Stomach (tissue), 4 donors: ENCODE measurements around the gene RGSL1.

Experiments used
- POLR2A ChIP-seq, 4 donors: fragments of 450-650 bp; IDR thresholded peaks; one replicate each; pipeline ENCODE4 v1.6.1; 2016; ENCODE audit warnings: antibody characterized with exemption in 4 of 4, control low read depth in 2 of 4, mild to moderate bottlenecking in 1 of 4, moderate library complexity in 1 of 4
- TF ChIP-seq, protein P1 (sequence below), 7 experiments: fragments of 450-650 bp in 4 of 7; fragments of 200-600 bp in 3 of 7; sonication (generic) in 3 of 7; IDR thresholded peaks; one replicate each; pipeline ENCODE4 v1.5.1; 2016 to 2019; ENCODE audit warnings: antibody characterized with exemption in 7 of 7, control low read depth in 2 of 7, mild to moderate bottlenecking in 1 of 7

DNA sequence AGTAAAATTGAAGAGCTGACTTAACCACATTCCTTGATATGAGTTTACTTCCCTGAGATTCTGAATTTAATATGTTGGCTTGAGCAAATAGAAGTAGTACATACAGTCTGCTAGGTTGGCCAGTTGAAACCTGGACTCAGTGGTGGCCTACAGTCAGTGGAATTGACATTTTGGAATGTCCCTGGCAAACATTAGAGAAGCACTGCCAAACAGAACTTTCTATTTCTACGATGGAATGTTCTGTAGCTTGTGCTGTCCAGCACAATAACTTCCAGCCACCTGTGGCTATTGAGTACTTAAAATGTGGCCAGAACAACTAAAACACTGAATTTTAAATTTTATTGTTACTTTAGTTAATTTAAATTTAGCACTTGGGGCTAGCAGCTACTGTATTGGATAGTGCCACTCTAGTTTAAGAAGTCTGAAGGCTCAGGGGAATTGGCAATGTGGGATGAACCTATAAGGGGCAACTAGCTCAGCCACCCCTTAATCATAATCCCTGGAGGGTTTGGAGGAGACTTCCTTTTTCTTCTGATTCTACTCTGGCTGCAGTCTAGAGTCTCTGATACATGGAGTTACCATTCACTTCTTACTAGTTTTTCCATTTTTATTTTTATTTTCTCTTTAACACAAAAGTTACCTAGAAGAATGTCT is 39.2 kb upstream of the RGSL1 start:
- TF ChIP-seq, protein P1, sequence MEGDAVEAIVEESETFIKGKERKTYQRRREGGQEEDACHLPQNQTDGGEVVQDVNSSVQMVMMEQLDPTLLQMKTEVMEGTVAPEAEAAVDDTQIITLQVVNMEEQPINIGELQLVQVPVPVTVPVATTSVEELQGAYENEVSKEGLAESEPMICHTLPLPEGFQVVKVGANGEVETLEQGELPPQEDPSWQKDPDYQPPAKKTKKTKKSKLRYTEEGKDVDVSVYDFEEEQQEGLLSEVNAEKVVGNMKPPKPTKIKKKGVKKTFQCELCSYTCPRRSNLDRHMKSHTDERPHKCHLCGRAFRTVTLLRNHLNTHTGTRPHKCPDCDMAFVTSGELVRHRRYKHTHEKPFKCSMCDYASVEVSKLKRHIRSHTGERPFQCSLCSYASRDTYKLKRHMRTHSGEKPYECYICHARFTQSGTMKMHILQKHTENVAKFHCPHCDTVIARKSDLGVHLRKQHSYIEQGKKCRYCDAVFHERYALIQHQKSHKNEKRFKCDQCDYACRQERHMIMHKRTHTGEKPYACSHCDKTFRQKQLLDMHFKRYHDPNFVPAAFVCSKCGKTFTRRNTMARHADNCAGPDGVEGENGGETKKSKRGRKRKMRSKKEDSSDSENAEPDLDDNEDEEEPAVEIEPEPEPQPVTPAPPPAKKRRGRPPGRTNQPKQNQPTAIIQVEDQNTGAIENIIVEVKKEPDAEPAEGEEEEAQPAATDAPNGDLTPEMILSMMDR (IDR thresholded peaks at IDR 0.05), result no peak
- no peak for TF ChIP-seq POLR2A (IDR thresholded peaks at IDR 0.05)
